Trophoblast cell (in vitro differentiated cells and primary cell): Measurements from ENCODE around the gene RDH13.
A peak's percentile ranks its signal among the peaks of the same experiment; 100 is the strongest.
"Not testable (repeated sequence)": the region's sequence is repeated elsewhere in the genome, so short reads cannot be mapped to it uniquely, and the experiment has no call there.

Experiments used
- DNase-seq, 2 donors: peaks; one replicate each; pipeline ENCODE4 v3.0.0-alpha.2; 2016
- H2AFZ ChIP-seq: 2 replicates; pipeline ENCODE4 v1.6.1; 2013; ENCODE audit warnings: low read length, moderate library complexity, mild to moderate bottlenecking; ENCODE audit not compliant: insufficient read depth, poor library complexity
- H2AK5ac ChIP-seq: 2 replicates; pipeline ENCODE4 v1.6.1; 2013; ENCODE audit warnings: mild to moderate bottlenecking, low read length
- H2BK120ac ChIP-seq: 2 replicates; pipeline ENCODE4 v1.6.1; 2013; ENCODE audit warnings: low read length, mild to moderate bottlenecking, moderate library complexity; ENCODE audit not compliant: insufficient read depth, poor library complexity
- H2BK12ac ChIP-seq: 2 replicates; pipeline ENCODE4 v1.6.1; 2013; ENCODE audit warnings: mild to moderate bottlenecking, low read length, moderate library complexity
- H2BK5ac ChIP-seq: 2 replicates; pipeline ENCODE4 v1.6.1; 2013; ENCODE audit warnings: low read length, low read depth, moderate library complexity, mild to moderate bottlenecking; ENCODE audit not compliant: poor library complexity
- H3K14ac ChIP-seq: 2 replicates; pipeline ENCODE4 v1.6.1; 2013; ENCODE audit warnings: mild to moderate bottlenecking, low read length
- H3K18ac ChIP-seq: 2 replicates; pipeline ENCODE4 v1.6.1; 2013; ENCODE audit warnings: mild to moderate bottlenecking, low read length
- H3K23ac ChIP-seq: 2 replicates; pipeline ENCODE4 v1.6.1; 2013; ENCODE audit warnings: low read length
- H3K27ac ChIP-seq: 2 replicates; pipeline ENCODE4 v1.5.1; 2013; ENCODE audit warnings: low read depth, mild to moderate bottlenecking, inconsistent platforms, low read length, moderate library complexity
- H3K27me3 ChIP-seq: 2 replicates; pipeline ENCODE4 v1.6.1; 2013; ENCODE audit warnings: inconsistent platforms, mild to moderate bottlenecking, low read length, moderate library complexity; ENCODE audit not compliant: insufficient read depth
- H3K36me3 ChIP-seq, 2 experiments: 1 replicate in 1 of 2; 2 replicates in 1 of 2; pipeline ENCODE4 v1.6.1; 2013; ENCODE audit warnings: low read length in 2 of 2, mild to moderate bottlenecking in 2 of 2, moderate library complexity in 1 of 2; ENCODE audit not compliant: insufficient read depth in 2 of 2, control insufficient read depth in 1 of 2
- H3K4ac ChIP-seq: 2 replicates; pipeline ENCODE4 v1.6.1; 2013; ENCODE audit warnings: low read depth, mild to moderate bottlenecking, low read length, moderate library complexity
- H3K4me1 ChIP-seq, 2 experiments: 1 replicate in 1 of 2; 2 replicates in 1 of 2; pipeline ENCODE4 v1.6.1; 2013; ENCODE audit warnings: low read length in 2 of 2, mild to moderate bottlenecking in 2 of 2, moderate library complexity in 1 of 2; ENCODE audit not compliant: insufficient read depth in 2 of 2, control insufficient read depth in 1 of 2
- H3K4me2 ChIP-seq: 2 replicates; pipeline ENCODE4 v1.6.1; 2013; ENCODE audit warnings: inconsistent platforms, mild to moderate bottlenecking, low read length, moderate library complexity
- H3K4me3 ChIP-seq: 2 replicates; pipeline ENCODE4 v1.5.1; 2013; ENCODE audit warnings: mild to moderate bottlenecking, low read depth, low read length, inconsistent platforms
- H3K79me1 ChIP-seq: one replicate; pipeline ENCODE4 v1.6.1; 2013; ENCODE audit warnings: low read length
- H3K79me2 ChIP-seq: 2 replicates; pipeline ENCODE4 v1.6.1; 2013; ENCODE audit warnings: low read length, mild to moderate bottlenecking; ENCODE audit not compliant: control insufficient read depth, insufficient read depth, poor library complexity
- H3K9ac ChIP-seq: 2 replicates; pipeline ENCODE4 v1.6.1; 2013; ENCODE audit warnings: mild to moderate bottlenecking, low read length
- H3K9me3 ChIP-seq: 2 replicates; pipeline ENCODE4 v1.6.1; 2013; ENCODE audit warnings: low read depth, mild to moderate bottlenecking, control low read depth, inconsistent platforms, low read length; ENCODE audit not compliant: insufficient read depth
- H4K12ac ChIP-seq: 2 replicates; pipeline ENCODE4 v1.6.1; 2013; ENCODE audit warnings: low read depth, mild to moderate bottlenecking, low read length, moderate library complexity
- H4K8ac ChIP-seq: 2 replicates; pipeline ENCODE4 v1.6.1; 2013; ENCODE audit warnings: low read depth, mild to moderate bottlenecking, low read length, moderate library complexity
- H4K91ac ChIP-seq: one replicate; pipeline ENCODE4 v1.6.1; 2013; ENCODE audit warnings: low read depth, mild to moderate bottlenecking, low read length, moderate library complexity
- WGBS: extraction: QIAGEN DNeasy Blood & Tissue Kit; methylation state at CpG from one replicate; pipeline ENCODE4 v1.1.7; 2013; ENCODE audit warnings: missing lambda C conversion rate; ENCODE audit not compliant: insufficient read length, insufficient coverage; ENCODE audit errors: extremely low coverage; 5-methylcytosine and 5-hydroxymethylcytosine counted together

Gene RDH13

GRCh38 chr19:55063492-55063843 is 520 bp upstream of the RDH13 start:
- Histone ChIP-seq H3K9ac (no peak overlapping the region), H2BK120ac (no peak overlapping the region), H2AK5ac (no peak overlapping the region), H4K12ac (no peak overlapping the region), H4K91ac (no peak overlapping the region), H2AFZ (no peak overlapping the region), H3K18ac (no peak overlapping the region), H3K27me3 (peaks cover 2% of the 10 kb centered on the region), H3K79me1 (peaks cover 10% of the 10 kb centered on the region), H3K36me3 (peaks cover 8 to 11% of the 10 kb centered on the region in 2 experiments), H3K4ac (no peak overlapping the region), H3K4me3 (no peak overlapping the region), H3K14ac (no peak overlapping the region), H2BK12ac (no peak overlapping the region), H3K27ac (no peak overlapping the region), H3K4me2 (peak overlapping the region; percentile 25), H3K9me3 (peaks cover 4% of the 10 kb centered on the region), H3K4me1 (peaks cover 0 to 11% of the 10 kb centered on the region in 2 experiments), H3K79me2 (peaks cover 6% of the 10 kb centered on the region), H2BK5ac (no peak overlapping the region), H4K8ac (no peak overlapping the region), H3K23ac (peak overlapping the region; percentile 6)
- no CpG with 5 or more reads among the region's 3 CpGs for WGBS
- DNase-seq, result no peak

- H2BK12ac ChIP-seq, H3K9ac ChIP-seq, H4K12ac ChIP-seq, H3K27me3 ChIP-seq, H2BK5ac ChIP-seq, H3K23ac ChIP-seq, H3K4me3 ChIP-seq, H3K14ac ChIP-seq, H3K18ac ChIP-seq, H3K4ac ChIP-seq, H4K91ac ChIP-seq, H2AK5ac ChIP-seq, H3K79me2 ChIP-seq, H4K8ac ChIP-seq, H3K9me3 ChIP-seq, H2AFZ ChIP-seq: not testable (repeated sequence)
- DNase-seq, result peak; percentile 22 to 76
- Histone ChIP-seq H3K36me3 (peaks cover 31 to 33% of the 10 kb centered on the region in 2 experiments), H3K79me1 (peaks cover 10% of the 10 kb centered on the region), H3K4me2 (peak overlapping the region; percentile 18), H3K4me1 (peaks cover 0 to 11% of the 10 kb centered on the region in 2 experiments), H3K27ac (peak overlapping the region; percentile 76), H2BK120ac (peak overlapping the region; percentile 31)
- no CpG with 5 or more reads among the region's 9 CpGs for WGBS
Observed at GRCh38 chr19:55060287-55060686, 2.7 kb downstream of the RDH13 start.

GRCh38 chr19:55058781-55059610 is 4.0 kb downstream of the RDH13 start:
- H3K79me2 ChIP-seq, result peaks cover 6% of the 10 kb centered on the region
- H3K27ac ChIP-seq, result no peak overlapping the region
- no peak overlapping the region for H3K9ac ChIP-seq
- no peaks in the 10 kb centered on the region for H3K27me3 ChIP-seq
- peak overlapping the region; percentile 1 for H3K18ac ChIP-seq
- no peak overlapping the region for H3K4ac ChIP-seq
- no peak overlapping the region for H4K8ac ChIP-seq
- H2AK5ac ChIP-seq, result no peak overlapping the region
- no peak overlapping the region for H3K4me3 ChIP-seq
- H3K9me3 ChIP-seq, result peaks cover 4% of the 10 kb centered on the region
- no peak overlapping the region for H2BK12ac ChIP-seq
- H2BK120ac ChIP-seq, result no peak overlapping the region
- H2BK5ac ChIP-seq, result no peak overlapping the region
- no peak overlapping the region for H4K91ac ChIP-seq
- no peak overlapping the region for H3K4me2 ChIP-seq
- peaks cover 37 to 39% of the 10 kb centered on the region in 2 experiments for H3K36me3 ChIP-seq
- H3K4me1 ChIP-seq, result peaks cover 0 to 11% of the 10 kb centered on the region in 2 experiments
- no CpG with 5 or more reads among the region's 23 CpGs for WGBS
- no peak overlapping the region for H4K12ac ChIP-seq
- DNase-seq, result peak in 1 of 2 donors; percentile 27
- H3K79me1 ChIP-seq, result peaks cover 10% of the 10 kb centered on the region
- no peak overlapping the region for H2AFZ ChIP-seq
- H3K23ac ChIP-seq, result no peak overlapping the region
- no peak overlapping the region for H3K14ac ChIP-seq

- H3K23ac ChIP-seq, result no peak overlapping the region
- no CpG with 5 or more reads among the region's 9 CpGs for WGBS
- H2BK12ac ChIP-seq, result no peak overlapping the region
- no peak overlapping the region for H3K27ac ChIP-seq
- H3K79me2 ChIP-seq, result peaks cover 2% of the 10 kb centered on the region
- no peak overlapping the region for H3K18ac ChIP-seq
- H2AFZ ChIP-seq, result no peak overlapping the region
- no peak overlapping the region for H2BK120ac ChIP-seq
- H4K12ac ChIP-seq, result no peak overlapping the region
- H3K14ac ChIP-seq, result no peak overlapping the region
- peaks cover 55 to 58% of the 10 kb centered on the region in 2 experiments for H3K36me3 ChIP-seq
- no peak overlapping the region for H3K9ac ChIP-seq
- H2AK5ac ChIP-seq, result no peak overlapping the region
- no peak overlapping the region for H3K4me3 ChIP-seq
- H3K9me3 ChIP-seq, result peaks cover 2% of the 10 kb centered on the region
- H4K8ac ChIP-seq, result no peak overlapping the region
- no peak overlapping the region for H3K4me2 ChIP-seq
- H3K4me1 ChIP-seq, result peaks cover 0 to 9% of the 10 kb centered on the region in 2 experiments
- H3K27me3 ChIP-seq, result no peaks in the 10 kb centered on the region
- H2BK5ac ChIP-seq, result no peak overlapping the region
- no peak overlapping the region for H4K91ac ChIP-seq
- H3K79me1 ChIP-seq, result peaks cover 4% of the 10 kb centered on the region
- H3K4ac ChIP-seq, result no peak overlapping the region
- DNase-seq, result no peak
Observed at GRCh38 chr19:55056827-55057226, 6.1 kb downstream of the RDH13 start.
